ACC112 (cell line): ENCODE measurements around the gene RESP18.
"Not testable (repeated sequence)": the region's sequence is repeated elsewhere in the genome, so short reads cannot be mapped to it uniquely, and the experiment has no call there.

Experiments
- H2AFZ ChIP-seq: fragments of 200-600 bp; sonication (generic); one replicate; pipeline ENCODE4 v1.6.0; 2017; ENCODE audit warnings: antibody characterized with exemption, low read length; ENCODE audit not compliant: unreplicated experiment
- H3K27ac ChIP-seq: fragments of 200-600 bp; sonication (generic); 2 replicates; pipeline ENCODE4 v1.5.1; 2014; ENCODE audit warnings: low read depth, mild to moderate bottlenecking, antibody characterized with exemption, low read length, moderate library complexity
- H3K27me3 ChIP-seq: fragments of 200-600 bp; sonication (generic); 2 replicates; pipeline ENCODE4 v1.6.1; 2014; ENCODE audit warnings: mild to moderate bottlenecking, antibody characterized with exemption, low read length, moderate library complexity, mixed read lengths; ENCODE audit not compliant: insufficient read depth
- H3K36me3 ChIP-seq: fragments of 200-600 bp; sonication (generic); 2 replicates; pipeline ENCODE4 v1.6.1; 2016; ENCODE audit warnings: mild to moderate bottlenecking, antibody characterized with exemption, low read length, moderate library complexity, mixed read lengths; ENCODE audit not compliant: insufficient read depth
- H3K4me1 ChIP-seq: fragments of 200-600 bp; sonication (generic); one replicate; pipeline ENCODE4 v1.6.1; 2016; ENCODE audit warnings: low read length, mixed read lengths; ENCODE audit not compliant: insufficient read depth, unreplicated experiment, control insufficient read depth
- H3K4me3 ChIP-seq: fragments of 200-600 bp; sonication (generic); 2 replicates; pipeline ENCODE4 v1.5.1; 2014; ENCODE audit warnings: mild to moderate bottlenecking, low read depth, low read length
- H3K79me2 ChIP-seq: fragments of 200-600 bp; sonication (generic); one replicate; pipeline ENCODE4 v1.6.0; 2016; ENCODE audit warnings: low read length; ENCODE audit not compliant: control insufficient read depth, unreplicated experiment, insufficient read depth

The RESP18 gene

DNA sequence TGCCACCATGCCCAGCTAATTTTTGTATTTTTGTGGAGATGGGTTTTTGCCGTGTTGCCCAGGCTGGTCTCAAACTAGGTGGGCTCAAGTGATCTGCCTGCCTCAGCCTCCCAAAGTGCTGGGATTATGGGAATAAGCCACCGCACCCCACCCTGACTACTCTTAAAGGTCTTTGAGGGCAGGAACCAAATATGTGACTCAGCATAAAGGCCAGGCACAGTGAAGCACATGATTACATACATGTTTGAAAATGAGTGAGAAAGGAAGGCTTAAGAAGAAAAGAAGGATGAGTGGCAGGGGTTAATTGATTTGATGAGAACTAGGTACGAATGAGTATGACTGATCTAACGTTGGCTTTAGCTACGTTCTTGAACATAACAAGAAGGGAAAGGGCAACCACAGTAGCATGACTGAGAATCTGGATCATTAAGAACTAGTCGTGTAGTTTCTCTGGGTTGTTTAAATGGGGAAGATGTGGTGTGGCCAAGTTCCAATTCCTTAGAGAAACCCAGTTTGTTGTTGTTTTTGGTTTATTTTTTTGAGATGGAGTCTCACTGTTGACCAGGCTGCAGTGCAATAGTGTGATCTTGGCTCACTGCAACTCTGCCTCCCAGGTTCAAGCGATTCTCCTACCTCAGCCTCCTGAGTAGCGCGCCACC is 6.8 kb downstream of the RESP18 start:
- Histone ChIP-seq H3K4me3 (no peak overlapping the region), H3K4me1 (no peaks in the 10 kb centered on the region), H3K27ac (no peak overlapping the region), H3K79me2 (no peaks in the 10 kb centered on the region), H3K27me3 (peaks cover 93% of the 10 kb centered on the region), H2AFZ (no peak overlapping the region), H3K36me3 (no peaks in the 10 kb centered on the region)

DNA sequence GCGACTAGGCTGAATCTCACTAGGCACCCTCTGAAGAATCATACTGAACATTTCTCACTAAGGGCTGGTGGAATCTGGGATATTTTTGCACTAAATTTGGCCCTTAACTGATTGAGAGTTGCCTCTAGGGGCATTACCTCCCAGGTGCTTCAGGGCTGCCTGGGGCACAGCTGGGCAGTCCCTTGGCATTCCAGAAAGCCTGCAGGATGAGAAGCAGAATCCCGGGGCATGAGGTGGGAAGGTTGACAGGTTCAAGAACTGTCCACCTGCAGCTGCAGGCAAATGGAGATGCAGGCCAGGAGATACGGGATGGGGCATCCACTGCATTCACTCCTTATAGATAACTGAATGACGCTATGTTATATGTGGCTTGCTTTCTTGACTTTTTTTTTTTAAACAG is 7.4 kb downstream of the RESP18 start:
- H3K27ac ChIP-seq, result no peak overlapping the region

DNA sequence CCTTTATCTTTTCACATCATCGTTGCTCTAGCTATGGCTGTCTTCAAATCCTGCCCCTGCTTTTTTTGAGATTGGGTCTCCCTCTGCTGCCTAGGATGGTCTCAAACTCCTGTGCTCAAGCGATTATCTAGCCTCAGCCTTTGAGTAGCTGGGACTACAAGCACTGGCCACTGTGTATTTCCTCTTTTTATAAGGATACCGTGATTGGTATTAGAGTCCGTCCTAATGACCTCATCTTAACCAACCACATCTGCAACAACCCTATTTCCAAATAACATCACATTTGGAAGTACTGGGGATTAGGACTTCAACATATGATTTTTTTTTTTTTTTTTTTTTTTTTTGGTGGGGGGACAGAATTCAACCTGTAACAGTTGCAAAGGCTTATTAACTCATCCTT is 9.1 kb downstream of the RESP18 start:
- no peak overlapping the region for H3K4me3 ChIP-seq
- no peak overlapping the region for H2AFZ ChIP-seq
- no peaks in the 10 kb centered on the region for H3K79me2 ChIP-seq
- no peaks in the 10 kb centered on the region for H3K4me1 ChIP-seq
- no peak overlapping the region for H3K27ac ChIP-seq
- no peaks in the 10 kb centered on the region for H3K36me3 ChIP-seq
- H3K27me3 ChIP-seq, result peaks cover 74% of the 10 kb centered on the region

More for the DNA sequence above, 7.4 kb downstream of the RESP18 start:
- no peaks in the 10 kb centered on the region for H3K4me1 ChIP-seq
- H3K4me3 ChIP-seq, result no peak overlapping the region
- H3K36me3 ChIP-seq, result no peaks in the 10 kb centered on the region
- H3K79me2 ChIP-seq, result no peaks in the 10 kb centered on the region
- H2AFZ ChIP-seq, result no peak overlapping the region
- peaks cover 86% of the 10 kb centered on the region for H3K27me3 ChIP-seq

DNA sequence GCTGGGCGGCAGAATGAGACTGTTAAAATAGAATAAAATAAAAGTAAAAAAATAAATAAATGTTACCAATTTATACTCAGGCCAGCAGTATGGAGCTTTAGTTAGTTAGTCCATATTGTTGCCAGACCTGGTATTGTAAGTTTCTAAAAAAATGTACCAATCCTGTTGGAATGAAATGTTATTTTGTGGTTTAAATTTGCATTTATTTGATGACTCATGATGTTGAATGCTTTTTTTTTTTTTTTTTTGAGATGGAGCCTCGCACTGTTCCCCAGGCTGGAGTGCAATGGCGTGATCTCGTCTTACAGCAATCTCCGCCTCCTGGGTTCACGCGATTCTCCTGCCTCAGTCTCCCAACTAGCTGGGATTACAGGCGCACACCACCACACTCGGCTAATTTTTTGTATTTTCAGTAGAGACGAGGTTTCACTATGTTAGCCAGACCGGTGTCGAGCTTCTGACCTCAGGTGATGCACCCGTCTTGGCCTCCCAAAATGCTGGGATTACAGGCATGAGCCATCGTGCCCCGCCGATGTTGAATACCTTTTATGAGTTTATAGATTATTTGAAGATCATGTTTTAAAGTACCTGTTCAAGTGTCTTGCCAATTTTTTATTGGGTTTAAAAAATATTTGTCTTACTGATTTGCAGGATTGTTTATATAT is 17.6 kb downstream of the RESP18 start:
- H3K79me2 ChIP-seq, result no peaks in the 10 kb centered on the region
- H3K4me1 ChIP-seq, result no peaks in the 10 kb centered on the region
- peaks cover 15% of the 10 kb centered on the region for H3K27me3 ChIP-seq
- no peak overlapping the region for H3K4me3 ChIP-seq
- no peak overlapping the region for H2AFZ ChIP-seq
- no peaks in the 10 kb centered on the region for H3K36me3 ChIP-seq
- H3K27ac ChIP-seq, result no peak overlapping the region

DNA sequence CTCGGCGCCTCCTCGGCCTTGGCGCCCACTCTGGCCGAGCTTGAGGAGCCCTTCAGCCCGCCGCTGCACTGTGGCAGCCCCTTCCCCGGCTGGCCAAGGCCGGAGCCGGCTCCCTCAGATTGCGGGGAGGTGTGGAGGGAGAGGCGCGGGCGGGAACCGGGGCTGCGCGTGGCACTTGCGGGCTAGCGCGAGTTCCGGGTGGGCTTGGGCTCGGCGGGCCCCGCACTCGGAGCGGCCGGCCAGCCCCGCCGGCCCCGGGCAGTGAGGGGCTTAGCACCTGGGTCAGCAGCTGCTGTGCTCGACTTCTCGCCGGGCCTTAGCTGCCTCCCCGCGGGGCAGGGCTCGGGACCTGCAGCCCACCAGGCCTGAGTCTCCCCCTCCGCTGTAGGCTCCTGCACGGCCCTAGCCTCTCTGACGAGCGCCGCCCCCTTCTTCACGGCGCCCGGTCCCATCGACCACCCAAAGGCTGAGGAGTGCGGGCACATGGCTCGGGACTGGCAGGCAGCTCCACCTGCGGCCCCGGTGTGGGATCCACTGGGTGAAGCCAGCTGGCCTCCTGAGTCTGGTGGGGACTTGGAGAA is 19.8 kb downstream of the RESP18 start:
- not testable (repeated sequence) for H3K36me3 ChIP-seq, H3K79me2 ChIP-seq, H3K27ac ChIP-seq, H3K4me1 ChIP-seq, H3K4me3 ChIP-seq, H2AFZ ChIP-seq
- peaks cover 22% of the 10 kb centered on the region for H3K27me3 ChIP-seq

DNA sequence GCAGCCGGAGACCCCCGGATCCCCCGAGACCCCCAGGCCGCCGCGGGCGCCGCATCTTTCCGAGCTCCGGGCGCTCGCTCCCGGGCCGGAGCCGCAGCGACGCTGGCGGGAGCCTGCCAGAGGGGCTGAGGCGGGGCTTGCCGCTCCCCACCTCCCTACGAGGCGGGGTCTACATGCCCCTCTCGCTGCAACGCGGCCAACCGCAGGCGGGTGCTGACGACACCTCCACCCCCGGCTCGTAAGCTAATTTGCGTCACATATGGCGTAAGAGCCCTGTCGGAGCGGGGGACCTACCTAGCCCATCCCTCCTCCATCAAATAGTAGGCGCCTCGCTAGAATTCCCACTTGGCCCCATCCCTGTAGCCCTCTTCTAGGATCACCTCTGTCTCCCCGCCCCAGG is 23.3 kb downstream of the RESP18 start, which contains the start of gene PTPRN:
Gene PTPRN, minus strand, starts transcription at position 124 of the 400 bp plus-strand sequence. Its CDS starts 69 bp downstream, at position 55.
- H3K27me3 ChIP-seq, result peaks cover 26% of the 10 kb centered on the region
- H3K27ac ChIP-seq, result peak within 1 kb of the TSS; percentile 72
- peaks cover 5% of the 10 kb centered on the region for H3K4me1 ChIP-seq
- H3K36me3 ChIP-seq, result no peaks in the 10 kb centered on the region
- peak within 1 kb of the TSS; percentile 77 for H3K4me3 ChIP-seq
- H2AFZ ChIP-seq, result peak within 1 kb of the TSS; percentile 29
- H3K79me2 ChIP-seq, result no peaks in the 10 kb centered on the region

DNA sequence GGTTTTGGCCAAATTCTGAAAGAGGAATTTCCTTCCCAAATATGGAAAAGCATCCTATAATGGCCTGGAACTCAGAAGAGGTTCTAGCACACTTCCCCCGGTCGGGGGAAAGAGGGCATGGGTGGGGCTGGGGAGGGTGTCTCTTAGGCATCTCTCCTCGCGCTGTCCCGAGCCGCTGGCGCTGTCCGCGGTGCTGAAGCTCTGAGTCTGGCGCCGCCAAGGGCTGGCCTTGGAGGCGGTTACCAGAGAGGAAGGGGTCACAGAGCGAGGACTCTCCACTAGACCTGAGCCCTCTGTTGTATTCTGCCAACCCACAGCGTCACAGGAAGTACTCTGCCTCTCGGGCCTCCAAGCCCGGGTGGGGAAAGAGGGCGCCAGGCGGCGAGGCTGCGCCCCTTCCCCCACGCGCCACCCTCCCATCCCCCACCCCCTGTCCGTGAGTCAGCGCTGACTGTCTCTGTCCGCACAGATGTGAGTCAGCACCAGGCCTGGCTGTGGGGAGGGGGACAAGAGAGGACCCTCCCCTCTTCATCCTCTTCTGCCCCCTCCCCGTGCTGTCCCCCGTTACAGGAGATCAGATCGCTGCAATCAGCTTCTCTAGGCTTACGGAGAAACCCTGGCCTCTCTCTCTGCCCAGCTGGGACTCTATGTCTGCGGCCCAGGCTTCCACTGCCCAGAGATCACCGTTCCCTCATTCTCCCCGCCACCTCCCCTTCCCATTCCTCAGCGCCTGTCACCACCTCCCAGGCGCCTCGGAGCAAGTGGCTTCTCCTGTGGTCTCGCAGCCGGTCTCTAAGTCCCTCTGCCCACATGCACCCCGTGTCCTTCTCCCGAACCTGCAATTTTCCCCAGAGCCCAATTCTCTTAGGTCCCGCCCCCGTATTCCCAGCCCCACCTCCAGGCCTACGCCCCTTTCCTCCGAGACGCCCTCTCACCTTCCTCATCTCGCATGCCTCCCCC is 24.1 kb downstream of the RESP18 start:
- Histone ChIP-seq H3K4me1 (peaks cover 5% of the 10 kb centered on the region), H3K27ac (peak overlapping the region; percentile 72), H3K79me2 (no peaks in the 10 kb centered on the region), H3K27me3 (peaks cover 33% of the 10 kb centered on the region), H3K36me3 (no peaks in the 10 kb centered on the region), H3K4me3 (peak overlapping the region; percentile 77), H2AFZ (peak overlapping the region; percentile 1)

DNA sequence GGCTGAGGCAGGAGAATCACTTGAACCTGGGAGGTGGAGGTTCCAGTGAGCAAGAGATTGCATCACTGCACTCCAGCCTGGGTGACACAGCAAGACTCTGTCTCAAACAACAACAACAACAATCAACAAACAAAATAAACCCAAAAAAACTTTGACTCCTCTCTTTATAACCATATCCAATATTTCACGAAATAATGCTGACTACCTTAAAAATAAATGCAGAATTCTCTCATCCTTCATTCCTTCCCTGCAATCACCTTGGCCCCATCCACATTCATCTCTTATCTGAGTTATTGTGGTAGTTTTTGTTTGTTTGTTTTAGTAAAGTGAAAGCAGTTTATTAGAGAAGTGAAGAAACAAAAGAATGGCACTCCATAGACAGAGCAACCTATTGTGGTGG is 26.5 kb downstream of the RESP18 start:
- Histone ChIP-seq H2AFZ (no peak overlapping the region), H3K27me3 (peaks cover 48% of the 10 kb centered on the region), H3K79me2 (no peaks in the 10 kb centered on the region), H3K36me3 (no peaks in the 10 kb centered on the region), H3K4me3 (no peak overlapping the region), H3K27ac (no peak overlapping the region), H3K4me1 (peaks cover 5% of the 10 kb centered on the region)

DNA sequence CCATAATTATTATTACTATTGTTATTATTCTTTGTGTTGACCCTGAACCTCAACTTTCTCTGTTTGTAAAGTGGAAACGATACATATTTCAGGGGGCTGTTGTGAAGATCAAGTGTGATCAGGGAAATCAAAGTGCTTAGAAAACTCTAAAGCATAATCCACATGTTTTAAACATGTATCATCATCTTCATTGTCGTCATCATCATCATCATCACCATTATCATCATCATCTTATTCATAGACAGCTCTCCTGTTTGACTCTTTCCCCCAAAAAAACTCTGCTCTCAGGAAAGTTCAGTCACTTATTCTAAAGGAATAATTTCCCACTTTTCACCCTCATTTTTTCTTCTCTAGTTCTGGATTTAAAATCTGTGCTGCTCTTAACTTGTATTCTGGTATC is 28.3 kb downstream of the RESP18 start:
- peaks cover 35% of the 10 kb centered on the region for H3K27me3 ChIP-seq
- H3K27ac ChIP-seq, result no peak overlapping the region
- no peak overlapping the region for H3K4me3 ChIP-seq
- H3K36me3 ChIP-seq, result no peaks in the 10 kb centered on the region
- no peaks in the 10 kb centered on the region for H3K79me2 ChIP-seq
- H3K4me1 ChIP-seq, result peaks cover 5% of the 10 kb centered on the region
- no peak overlapping the region for H2AFZ ChIP-seq

DNA sequence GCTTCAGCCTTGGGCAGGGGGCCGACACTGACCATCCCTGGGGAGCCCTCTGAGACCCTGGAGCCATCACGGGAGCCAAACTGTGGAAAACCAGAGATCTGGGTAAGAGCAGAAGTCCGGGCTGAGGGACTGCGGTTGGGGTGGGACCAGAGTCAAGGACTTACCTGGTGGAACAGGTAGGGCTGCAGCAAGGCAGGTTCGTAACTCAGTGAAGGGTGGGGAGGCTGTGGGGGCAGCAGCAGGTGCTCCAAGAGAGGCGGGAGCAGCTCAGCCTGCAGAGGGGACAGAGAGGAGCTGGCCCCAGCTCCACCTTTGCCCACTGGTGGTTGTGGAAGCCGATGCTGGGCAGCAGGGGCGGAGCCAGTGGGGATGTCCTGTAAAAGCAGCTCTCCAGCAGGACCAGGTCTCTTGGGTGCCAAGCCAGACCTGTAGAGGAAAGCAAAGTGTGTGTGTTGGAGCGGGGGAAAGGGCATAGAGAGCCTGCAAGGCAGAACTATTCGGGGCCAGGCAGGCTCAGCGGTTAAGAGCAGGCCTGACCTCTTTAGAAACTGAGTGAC is 30.1 kb downstream of the RESP18 start:
- Histone ChIP-seq H3K27me3 (peaks cover 32% of the 10 kb centered on the region), H3K4me1 (no peaks in the 10 kb centered on the region)

More for the DNA sequence above, 30.1 kb downstream of the RESP18 start:
- no peak overlapping the region for H3K27ac ChIP-seq
- no peak overlapping the region for H2AFZ ChIP-seq
- H3K79me2 ChIP-seq, result no peaks in the 10 kb centered on the region
- H3K4me3 ChIP-seq, result no peak overlapping the region
- H3K36me3 ChIP-seq, result no peaks in the 10 kb centered on the region
